Measurements from ENCODE around the gene TOPBP1.
"Not testable (repeated sequence)": the region's sequence is repeated elsewhere in the genome, so short reads cannot be mapped to it uniquely, and the experiment has no call there.

The TOPBP1 gene

GRCh38 chr3:133572158-133573053 lies 89.3 kb downstream of the TOPBP1 start:
- DNase-seq (ENCODE audit: low read depth in 2 of 2), result no peak

- DNase-seq (ENCODE audit: low read depth in 2 of 2), result no peak
Measured at GRCh38 chr3:133570937-133571320, 90.8 kb downstream of the TOPBP1 start.

GRCh38 chr3:133570139-133570936 lies 91.4 kb downstream of the TOPBP1 start:
- no peak for DNase-seq (ENCODE audit: low read depth in 2 of 2)

GRCh38 chr3:133568294-133569014 lies 93.3 kb downstream of the TOPBP1 start:
- DNase-seq (ENCODE audit: low read depth in 2 of 2), result no peak

GRCh38 chr3:133563816-133564215 lies 97.9 kb downstream of the TOPBP1 start:
- no peak for DNase-seq (ENCODE audit: low read depth in 2 of 2)

DNA sequence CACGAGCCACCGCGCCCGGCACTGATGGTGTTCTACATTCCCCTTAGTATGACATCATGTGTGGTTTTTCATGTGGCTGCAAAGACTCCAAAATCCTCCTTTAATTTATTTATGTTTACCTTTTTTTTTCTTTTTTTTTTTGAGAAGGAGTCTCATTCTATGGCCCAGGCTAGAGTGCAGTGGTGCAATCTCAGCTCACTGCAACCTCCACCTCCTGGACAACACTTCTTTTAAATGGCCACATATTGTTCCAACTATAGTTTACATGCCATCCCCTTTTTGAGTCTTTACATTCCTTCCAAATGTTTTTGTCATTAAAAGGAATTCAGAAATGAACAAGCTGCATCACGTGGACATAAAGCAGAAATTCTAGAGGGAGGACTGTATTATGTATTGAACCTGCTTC lies 98.6 kb downstream of the TOPBP1 start:
- no peak for DNase-seq (ENCODE audit: low read depth in 2 of 2)

DNA sequence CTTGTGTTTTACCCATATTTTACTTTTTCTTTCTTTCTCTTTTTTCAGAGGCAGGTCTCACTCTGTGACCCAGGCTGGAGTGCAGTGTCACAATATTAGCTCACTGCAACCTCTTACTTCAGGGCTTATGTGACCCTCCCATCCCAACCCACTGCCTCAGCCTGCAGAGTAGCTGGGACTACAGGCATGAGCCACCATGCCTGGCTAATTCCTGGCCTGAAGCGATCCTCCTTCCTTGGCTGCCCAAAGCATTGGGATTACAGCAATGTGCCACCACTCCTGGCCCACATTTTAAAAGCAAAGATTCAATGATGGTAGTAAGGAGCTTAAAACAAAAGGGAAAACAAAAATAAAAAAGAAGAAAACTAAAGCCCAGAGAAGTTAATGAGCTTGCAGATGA lies 99.4 kb downstream of the TOPBP1 start:
- no peak for DNase-seq (ENCODE audit: low read depth in 2 of 2)

DNA sequence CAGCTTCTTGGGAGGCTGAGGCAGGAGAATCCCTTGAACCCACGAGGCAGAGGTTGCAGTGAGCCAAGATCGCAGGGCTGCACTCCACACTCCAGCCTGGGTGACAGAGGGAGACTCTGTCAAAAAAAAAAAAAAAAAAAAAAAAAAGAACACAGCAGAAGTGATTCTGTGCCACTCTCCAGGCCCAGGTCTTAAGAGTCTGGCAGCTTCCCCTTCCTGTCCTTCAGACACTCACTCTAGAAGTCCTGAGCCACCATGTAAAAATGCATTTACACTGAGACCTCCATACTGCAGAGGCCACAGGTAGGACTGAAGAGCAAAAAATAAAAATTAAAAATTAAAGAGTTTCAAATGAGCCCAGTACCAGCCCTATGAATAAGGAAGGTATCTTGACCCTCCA lies 100.1 kb downstream of the TOPBP1 start:
- DNase-seq (ENCODE audit: low read depth in 2 of 2), result no peak

DNA sequence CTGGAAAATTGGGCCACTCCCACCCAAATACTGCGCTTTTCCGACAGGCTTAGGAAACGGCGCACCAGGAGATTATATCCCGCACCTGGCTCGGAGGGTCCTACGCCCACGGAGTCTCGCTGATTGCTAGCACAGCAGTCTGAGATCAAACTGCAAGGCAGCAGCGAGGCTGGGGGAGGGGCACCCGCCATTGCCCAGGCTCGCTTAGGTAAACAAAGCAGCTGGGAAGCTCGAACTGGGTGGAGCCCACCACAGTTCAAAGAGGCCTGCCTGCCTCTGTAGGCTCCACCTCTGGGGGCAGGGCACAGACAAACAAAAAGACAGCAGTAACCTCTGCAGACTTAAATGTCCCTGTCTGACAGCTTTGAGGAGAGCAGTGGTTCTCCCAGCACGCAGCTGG lies 110.2 kb downstream of the TOPBP1 start:
- not testable (repeated sequence) for DNase-seq (ENCODE audit: low read depth in 2 of 2)

Measured in stimulated activated CD8-positive, alpha-beta memory T cell treated with anti-CD3 and anti-CD28 coated beads, Interleukin-2, amount 100 ng/mL, for 48 hours (primary cell).